Breast epithelium (tissue), 4 donors: ENCODE results near the gene TRIM10. TPM values are rescaled to one million over a fixed set of nuclear protein-coding genes. Genes with fewer than 3 reads are reported as not detected.

Source experiments
- DNase-seq, 2 donors: peaks; one replicate each; pipeline ENCODE4 v3.0.0-alpha.2; 2019; ENCODE audit warnings: low spot score in 2 of 2
- H3K27ac ChIP-seq, 2 donors: fragments of 200-600 bp; sonication (generic) in 1 of 2; one replicate each; pipeline ENCODE4 v1.5.1; 2016 to 2019; ENCODE audit warnings: mild to moderate bottlenecking in 1 of 2
- H3K27me3 ChIP-seq, 2 donors: fragments of 200-600 bp; sonication (generic) in 1 of 2; one replicate each; pipeline versions ENCODE4 v1.5.1 to v1.6.0; 2017 to 2019; ENCODE audit warnings: control low read depth in 1 of 2, mild to moderate bottlenecking in 1 of 2
- H3K36me3 ChIP-seq: fragments of 200-600 bp; one replicate; pipeline ENCODE4 v1.5.1; 2019
- H3K4me1 ChIP-seq, 2 donors: fragments of 200-600 bp; sonication (generic); one replicate each; pipeline ENCODE4 v1.5.1; 2016 to 2019; ENCODE audit warnings: control low read depth in 1 of 2
- H3K4me3 ChIP-seq, 3 donors: fragments of 200-600 bp; sonication (generic); 1 replicate in 2 of 3; 2 replicates in 1 of 3; pipeline ENCODE4 v1.5.1; 2016 to 2019; ENCODE audit warnings: mild to moderate bottlenecking in 3 of 3, moderate library complexity in 2 of 3
- H3K9me3 ChIP-seq, 2 donors: fragments of 200-600 bp; sonication (generic) in 1 of 2; one replicate each; pipeline ENCODE4 v1.5.1; 2016 to 2019; ENCODE audit warnings: control low read depth in 1 of 2
- POLR2A ChIP-seq: fragments of 450-650 bp; IDR thresholded peaks from one replicate; pipeline ENCODE4 v1.6.1; 2016; ENCODE audit warnings: antibody characterized with exemption, mild to moderate bottlenecking, moderate library complexity
- POLR2AphosphoS5 ChIP-seq, 3 donors: sonication (generic); formaldehyde crosslinking; IDR thresholded peaks; one replicate each; pipeline ENCODE4 v1.6.1; 2017; ENCODE audit warnings: antibody characterized with exemption in 3 of 3
- intact Hi-C: fragments of 100-400 bp; cut with DNase I; formaldehyde crosslinking; loops from one replicate; pipeline ENCODE4 v1.15.1; 2023; ENCODE audit warnings: low total_unique reads
- total RNA-seq, 3 donors: library from RNA; depleted of rRNA; stranded (reverse); fragments of >200 nt; gene quantifications; one replicate each; pipeline ENCODE4 v1.1.0, GENCODE V29; 2016
- TF ChIP-seq, protein P1 (sequence below), 3 donors: fragments of 450-650 bp; IDR thresholded peaks; one replicate each; pipeline ENCODE4 v1.5.1; 2016 to 2017; ENCODE audit warnings: antibody characterized with exemption in 3 of 3, mild to moderate bottlenecking in 3 of 3, moderate library complexity in 3 of 3

Gene TRIM10
- total RNA-seq, 3 donors from 2014 or later: not detected

- H3K27ac ChIP-seq: no peak within 1 kb of the TSS
- no peaks in the 10 kb centered on the region for H3K9me3 ChIP-seq
- H3K4me1 ChIP-seq: no peaks in the 10 kb centered on the region
- H3K36me3 ChIP-seq: no peaks in the 10 kb centered on the region
- peaks cover 0 to 38% of the 10 kb centered on the region in 2 donors for H3K27me3 ChIP-seq
- intact Hi-C loops: no loop called here
- H3K4me3 ChIP-seq: no peak within 1 kb of the TSS
- TF ChIP-seq POLR2A (no peak), POLR2AphosphoS5 (IDR thresholded peaks at IDR 0.05) (no peak)
- TF ChIP-seq, protein P1, sequence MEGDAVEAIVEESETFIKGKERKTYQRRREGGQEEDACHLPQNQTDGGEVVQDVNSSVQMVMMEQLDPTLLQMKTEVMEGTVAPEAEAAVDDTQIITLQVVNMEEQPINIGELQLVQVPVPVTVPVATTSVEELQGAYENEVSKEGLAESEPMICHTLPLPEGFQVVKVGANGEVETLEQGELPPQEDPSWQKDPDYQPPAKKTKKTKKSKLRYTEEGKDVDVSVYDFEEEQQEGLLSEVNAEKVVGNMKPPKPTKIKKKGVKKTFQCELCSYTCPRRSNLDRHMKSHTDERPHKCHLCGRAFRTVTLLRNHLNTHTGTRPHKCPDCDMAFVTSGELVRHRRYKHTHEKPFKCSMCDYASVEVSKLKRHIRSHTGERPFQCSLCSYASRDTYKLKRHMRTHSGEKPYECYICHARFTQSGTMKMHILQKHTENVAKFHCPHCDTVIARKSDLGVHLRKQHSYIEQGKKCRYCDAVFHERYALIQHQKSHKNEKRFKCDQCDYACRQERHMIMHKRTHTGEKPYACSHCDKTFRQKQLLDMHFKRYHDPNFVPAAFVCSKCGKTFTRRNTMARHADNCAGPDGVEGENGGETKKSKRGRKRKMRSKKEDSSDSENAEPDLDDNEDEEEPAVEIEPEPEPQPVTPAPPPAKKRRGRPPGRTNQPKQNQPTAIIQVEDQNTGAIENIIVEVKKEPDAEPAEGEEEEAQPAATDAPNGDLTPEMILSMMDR (IDR thresholded peaks at IDR 0.05): no peak
- no peak for DNase-seq
Measured at GRCh38 chr6:30113003-30113759, 47.8 kb downstream of the TRIM10 start, which contains the start of gene TRIM31. TRIM31 (minus strand) TSS chr6:30113090; CDS start chr6:30112805, 285 bp downstream.

DNA sequence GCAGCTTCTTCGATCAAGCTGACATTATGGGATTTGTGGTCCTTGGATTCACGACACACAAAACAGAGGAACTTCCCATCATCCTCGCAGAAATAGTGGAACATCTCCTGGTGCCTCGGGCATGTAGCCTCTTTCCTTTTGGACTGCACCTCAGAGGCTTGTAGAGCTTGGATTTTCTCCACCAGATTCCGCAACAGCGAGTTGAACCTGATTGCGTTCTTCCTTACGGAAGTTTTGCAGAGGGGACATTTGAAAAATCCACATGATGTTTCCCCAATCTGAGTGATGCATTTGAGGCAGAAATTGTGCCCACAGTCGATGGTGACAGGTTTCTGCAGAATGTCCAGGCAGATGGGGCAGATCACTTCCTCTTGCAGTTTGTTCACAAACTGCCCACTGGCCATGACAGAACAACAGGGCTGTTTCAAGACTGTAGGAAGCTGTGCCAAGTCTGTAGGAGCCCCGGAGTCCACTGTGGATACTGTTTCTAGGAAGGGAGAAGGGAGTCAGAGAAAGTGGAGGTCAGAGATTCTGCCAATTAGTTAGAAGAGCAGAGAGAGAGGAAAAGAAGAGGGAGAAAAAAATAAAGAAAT is 48.5 kb downstream of the TRIM10 start:
- peaks cover 0 to 41% of the 10 kb centered on the region in 2 donors for H3K27me3 ChIP-seq
- no peaks in the 10 kb centered on the region for H3K36me3 ChIP-seq
- no peak for TF ChIP-seq POLR2A
- no peak for TF ChIP-seq POLR2AphosphoS5 (IDR thresholded peaks at IDR 0.05)
- TF ChIP-seq, protein P1 (IDR thresholded peaks at IDR 0.05): no peak
- no peak overlapping the region for H3K4me3 ChIP-seq
- H3K4me1 ChIP-seq: no peaks in the 10 kb centered on the region
- H3K27ac ChIP-seq: no peak overlapping the region
- intact Hi-C loops: no loop called here
- DNase-seq: no peak
- no peaks in the 10 kb centered on the region for H3K9me3 ChIP-seq

GRCh38 chr6:30111266-30111856 is 49.6 kb downstream of the TRIM10 start:
- peaks cover 0 to 38% of the 10 kb centered on the region in 2 donors for H3K27me3 ChIP-seq

DNA sequence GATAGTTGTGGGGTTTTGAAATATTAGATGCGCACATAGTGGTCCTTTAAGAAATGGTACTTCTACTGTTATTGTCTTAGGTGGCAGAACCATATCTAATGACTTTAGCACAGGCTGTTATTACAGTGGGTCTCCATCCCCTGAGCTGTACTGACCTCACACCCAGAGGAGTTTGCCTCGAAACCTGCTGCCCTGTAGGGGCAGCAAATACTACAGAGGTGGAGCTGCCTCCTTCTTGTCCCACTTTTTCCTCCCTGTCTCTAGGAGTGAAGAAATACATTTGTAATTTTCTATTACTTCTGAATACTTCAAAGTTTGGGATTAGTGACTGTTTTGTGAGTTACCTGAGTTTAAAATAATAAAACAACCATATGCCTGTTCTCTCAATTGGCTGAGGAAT is 56.4 kb downstream of the TRIM10 start:
- intact Hi-C loops: loop anchor here (5.0 kb wide), 1 partner anchor 1403 kb away; no protein-coding TSS in a partner anchor

More at GRCh38 chr6:30111266-30111856, 49.6 kb downstream of the TRIM10 start:
- intact Hi-C loops: no loop called here
- TF ChIP-seq POLR2AphosphoS5 (IDR thresholded peaks at IDR 0.05): no peak
- no peak for TF ChIP-seq POLR2A
- TF ChIP-seq, protein P1 (IDR thresholded peaks at IDR 0.05): no peak
- no peak overlapping the region for H3K27ac ChIP-seq
- no peaks in the 10 kb centered on the region for H3K4me1 ChIP-seq
- no peak overlapping the region for H3K4me3 ChIP-seq
- H3K36me3 ChIP-seq: no peaks in the 10 kb centered on the region
- no peak for DNase-seq
- no peaks in the 10 kb centered on the region for H3K9me3 ChIP-seq

More for the DNA sequence above, 56.4 kb downstream of the TRIM10 start:
- Histone ChIP-seq H3K4me1 (peaks cover 4 to 19% of the 10 kb centered on the region in 2 donors), H3K27me3 (peaks cover 0 to 17% of the 10 kb centered on the region in 2 donors), H3K4me3 (no peak overlapping the region), H3K9me3 (no peaks in the 10 kb centered on the region), H3K36me3 (no peaks in the 10 kb centered on the region), H3K27ac (no peak overlapping the region)
- TF ChIP-seq POLR2AphosphoS5 (IDR thresholded peaks at IDR 0.05) (no peak), POLR2A (no peak)
- TF ChIP-seq, protein P1 (IDR thresholded peaks at IDR 0.05): no peak
- no peak for DNase-seq
